ENCODE data around the gene CTDSPL.

- no peak for TF ChIP-seq CTCF (IDR thresholded peaks at IDR 0.05)
- peak; percentile 49 for TF ChIP-seq POLR2AphosphoS5 (IDR thresholded peaks at IDR 0.05)
Observed at GRCh38 chr3:37856381-37856780, 5.3 kb upstream of the CTDSPL start.

Measured in prostate gland (tissue), 2 donors.